H9 (cell line): Measurements from ENCODE around the gene UPK3A. TPM values are rescaled to one million over a fixed set of nuclear protein-coding genes. Genes with fewer than 3 reads are reported as not detected.

Experiments
- DNase-seq: peaks from one replicate; pipeline ENCODE4 v3.0.0-alpha.2; 2017
- H2AFZ ChIP-seq: one replicate; pipeline ENCODE4 v1.6.1; 2013; ENCODE audit warnings: mild to moderate bottlenecking, low read length, control low read depth, moderate library complexity
- H2AK5ac ChIP-seq: 2 replicates; pipeline ENCODE4 v1.6.1; 2013; ENCODE audit warnings: low read length, control low read depth, mixed read lengths; ENCODE audit not compliant: insufficient read length
- H2BK120ac ChIP-seq: one replicate; pipeline ENCODE4 v1.6.1; 2013; ENCODE audit warnings: low read depth, mild to moderate bottlenecking, low read length, control low read depth, inconsistent platforms; ENCODE audit not compliant: poor library complexity, severe bottlenecking
- H2BK12ac ChIP-seq: 2 replicates; pipeline ENCODE4 v1.6.1; 2013; ENCODE audit warnings: low read length, control low read depth, mixed read lengths, low read depth; ENCODE audit not compliant: insufficient read length
- H2BK15ac ChIP-seq: 2 replicates; pipeline ENCODE4 v1.6.1; 2013; ENCODE audit warnings: low read depth, low read length, control low read depth
- H2BK20ac ChIP-seq: one replicate; pipeline ENCODE4 v1.6.1; 2013; ENCODE audit warnings: low read depth, mild to moderate bottlenecking, low read length, control low read depth, inconsistent platforms; ENCODE audit not compliant: poor library complexity, severe bottlenecking
- H2BK5ac ChIP-seq: 2 replicates; pipeline ENCODE4 v1.6.1; 2013; ENCODE audit warnings: low read length, control low read depth, mixed read lengths; ENCODE audit not compliant: insufficient read length
- H3K14ac ChIP-seq: 2 replicates; pipeline ENCODE4 v1.6.1; 2013; ENCODE audit warnings: low read length, control low read depth; ENCODE audit not compliant: insufficient read depth
- H3K18ac ChIP-seq: 2 replicates; pipeline ENCODE4 v1.6.1; 2013; ENCODE audit warnings: low read depth, mild to moderate bottlenecking, mixed read lengths, low read length, control low read depth; ENCODE audit not compliant: insufficient read length
- H3K23ac ChIP-seq: 2 replicates; pipeline ENCODE4 v1.6.1; 2013; ENCODE audit warnings: low read length, control low read depth, mixed read lengths, low read depth; ENCODE audit not compliant: insufficient read length
- H3K23me2 ChIP-seq: 2 replicates; pipeline ENCODE4 v1.6.1; 2013; ENCODE audit warnings: low read depth, mild to moderate bottlenecking, mixed read lengths, low read length, control low read depth; ENCODE audit not compliant: insufficient read length, poor library complexity, severe bottlenecking
- H3K27ac ChIP-seq: 2 replicates; pipeline ENCODE4 v1.5.1; 2013; ENCODE audit warnings: low read length, control low read depth, mixed read lengths, low read depth; ENCODE audit not compliant: insufficient read length
- H3K27me3 ChIP-seq: 2 replicates; pipeline ENCODE4 v1.6.1; 2013; ENCODE audit warnings: low read length, control low read depth, inconsistent platforms; ENCODE audit not compliant: insufficient read depth
- H3K4ac ChIP-seq: 2 replicates; pipeline ENCODE4 v1.6.1; 2013; ENCODE audit warnings: low read depth, mild to moderate bottlenecking, control low read depth, inconsistent platforms, low read length, moderate library complexity
- H3K4me1 ChIP-seq: 2 replicates; pipeline ENCODE4 v1.6.1; 2013; ENCODE audit warnings: low read length, control low read depth, inconsistent platforms; ENCODE audit not compliant: insufficient read depth
- H3K4me2 ChIP-seq: 2 replicates; pipeline ENCODE4 v1.6.1; 2013; ENCODE audit warnings: low read length, control low read depth, mixed read lengths; ENCODE audit not compliant: insufficient read length, insufficient read depth
- H3K56ac ChIP-seq: 2 replicates; pipeline ENCODE4 v1.6.1; 2013; ENCODE audit warnings: low read depth, mild to moderate bottlenecking, mixed read lengths, low read length, control low read depth; ENCODE audit not compliant: insufficient read length
- H3K79me1 ChIP-seq: 2 replicates; pipeline ENCODE4 v1.6.1; 2013; ENCODE audit warnings: low read depth, mild to moderate bottlenecking, moderate library complexity, low read length, control low read depth, inconsistent platforms; ENCODE audit not compliant: insufficient read depth, poor library complexity, severe bottlenecking
- H3K79me2 ChIP-seq: 2 replicates; pipeline ENCODE4 v1.6.1; 2013; ENCODE audit warnings: low read length, control low read depth, inconsistent platforms; ENCODE audit not compliant: insufficient read depth
- H3K9ac ChIP-seq: 2 replicates; pipeline ENCODE4 v1.6.1; 2013; ENCODE audit warnings: low read length, control low read depth, mixed read lengths; ENCODE audit not compliant: insufficient read length; ENCODE audit errors: extremely low read depth
- H3K9me3 ChIP-seq: one replicate; pipeline ENCODE4 v1.6.1; 2013; ENCODE audit warnings: low read depth, low read length, inconsistent platforms; ENCODE audit not compliant: control insufficient read depth
- H3T11ph ChIP-seq: one replicate; pipeline ENCODE4 v1.6.1; 2013; ENCODE audit warnings: mild to moderate bottlenecking, low read length, control low read depth, inconsistent platforms
- H4K20me1 ChIP-seq: one replicate; pipeline ENCODE4 v1.6.1; 2013; ENCODE audit not compliant: control insufficient read depth, insufficient read length, insufficient read depth
- H4K5ac ChIP-seq: 2 replicates; pipeline ENCODE4 v1.6.1; 2013; ENCODE audit warnings: low read depth, mild to moderate bottlenecking, mixed read lengths, low read length, control low read depth; ENCODE audit not compliant: insufficient read length
- H4K8ac ChIP-seq: replicated peaks from 2 replicates; pipeline ENCODE4 v1.6.1; 2013; ENCODE audit warnings: low read length, control low read depth, mixed read lengths, low read depth; ENCODE audit not compliant: insufficient read length
- H4K91ac ChIP-seq: 2 replicates; pipeline ENCODE4 v1.6.1; 2013; ENCODE audit warnings: low read depth, mild to moderate bottlenecking, moderate library complexity, mixed read lengths, low read length, control low read depth; ENCODE audit not compliant: insufficient read length
- H3K27ac Mint-ChIP-seq, 3 experiments: 2 replicates in 2 of 3; 3 replicates in 1 of 3; pipeline ENCODE4 v1.8.0; 2020 to 2021; ENCODE audit warnings: mixed read lengths in 3 of 3, mild to moderate bottlenecking in 1 of 3, moderate library complexity in 1 of 3
- H3K27me3 Mint-ChIP-seq: 2 replicates; pipeline ENCODE4 v1.8.0; 2021; ENCODE audit warnings: low read depth, mild to moderate bottlenecking, moderate library complexity, mixed read lengths
- H3K36me3 Mint-ChIP-seq, 3 experiments: 2 replicates in 2 of 3; 3 replicates in 1 of 3; pipeline ENCODE4 v1.8.0; 2020 to 2021; ENCODE audit warnings: low read depth in 3 of 3, mixed read lengths in 3 of 3; ENCODE audit not compliant: insufficient read depth in 1 of 3
- H3K4me1 Mint-ChIP-seq, 2 experiments: 2 replicates each; pipeline ENCODE4 v1.8.0; 2020; ENCODE audit warnings: mixed read lengths in 2 of 2
- H3K4me3 Mint-ChIP-seq, 2 experiments: 2 replicates in 1 of 2; 3 replicates in 1 of 2; pipeline ENCODE4 v1.8.0; 2020 to 2021; ENCODE audit warnings: mild to moderate bottlenecking in 2 of 2, mixed read lengths in 2 of 2, moderate library complexity in 1 of 2
- H3K9me3 Mint-ChIP-seq, 2 experiments: 2 replicates in 1 of 2; 3 replicates in 1 of 2; pipeline ENCODE4 v1.8.0; 2020; ENCODE audit warnings: mild to moderate bottlenecking in 2 of 2, mixed read lengths in 2 of 2, moderate library complexity in 1 of 2
- CTCF ChIP-seq: fragments of 200-600 bp; sonication (generic); conservative IDR thresholded peaks from 3 replicates; pipeline ENCODE4 v1.8.0; 2021; ENCODE audit warnings: antibody characterized with exemption, mild to moderate bottlenecking
- WGBS: extraction: QIAGEN DNeasy Blood & Tissue Kit; methylation state at CpG from one replicate; pipeline ENCODE4 v1.1.7; 2013; ENCODE audit warnings: missing lambda C conversion rate, low lambda C conversion rate, mixed read lengths; ENCODE audit not compliant: insufficient read length; ENCODE audit errors: extremely low coverage; 5-methylcytosine and 5-hydroxymethylcytosine counted together
- total RNA-seq: library from RNA; stranded (reverse); gene quantifications from 2 replicates; pipeline ENCODE4 v1.2.1, GENCODE V29; 2021

The UPK3A gene
- total RNA-seq, 1 experiment from 2014 or later = not detected

GRCh38 chr22:45318168-45318557, 33.4 kb downstream of the UPK3A start:
- no peak for TF ChIP-seq CTCF
- Mint-ChIP-seq H3K27me3 (no peaks in the 10 kb centered on the region), H3K27ac (peak overlapping the region in 2 of 3 experiments; percentile 7 to 20; a peak in 3 of 7 replicates), H3K9me3 (no peaks in the 10 kb centered on the region), H3K4me3 (no peak overlapping the region), H3K4me1 (peaks cover 21 to 29% of the 10 kb centered on the region in 2 experiments), H3K36me3 (peaks cover 0 to 11% (median 8%) of the 10 kb centered on the region in 3 experiments; a peak in 5 of 7 replicates)
- Histone ChIP-seq H3K79me2 (no peaks in the 10 kb centered on the region), H3K27me3 (no peaks in the 10 kb centered on the region), H3K27ac (no peak overlapping the region), H3K56ac (no peak overlapping the region), H3K23me2 (no peaks in the 10 kb centered on the region), H4K8ac (no peak overlapping the region), H2AK5ac (no peak overlapping the region), H2BK12ac (no peak overlapping the region), H3K79me1 (peaks cover 5% of the 10 kb centered on the region), H3K4ac (no peak overlapping the region; the same call in 1 of the 2 replicates), H3K9me3 (no peaks in the 10 kb centered on the region), H3K18ac (no peak overlapping the region), H4K20me1 (no peaks in the 10 kb centered on the region), H2BK5ac (no peak overlapping the region), H3K9ac (no peak overlapping the region), H3K4me1 (no peaks in the 10 kb centered on the region; the same call in 1 of the 2 replicates), H2BK15ac (no peak overlapping the region), H4K5ac (no peak overlapping the region), H3K4me2 (no peak overlapping the region), H4K91ac (no peak overlapping the region), H2BK120ac (peak overlapping the region; percentile 26), H3T11ph (no peak overlapping the region), H2AFZ (no peak overlapping the region), H3K14ac (no peak overlapping the region), H3K23ac (no peak overlapping the region), H2BK20ac (no peak overlapping the region)
- WGBS = no CpG with 5 or more reads among the region's 8 CpGs
- no peak for DNase-seq
